ENCODE results near the gene PYGM. TPM values are rescaled to one million over a fixed set of nuclear protein-coding genes. Genes with fewer than 3 reads are reported as not detected.

Gene PYGM
- total and polyA plus RNA-seq, 2 of the 13 experiments (the other 11 are each of a cell fraction or from before 2014, with no cell fraction given): 0.11 to 0.12 TPM

GRCh38 chr11:64778473-64779298 lies 18.9 kb upstream of the PYGM start, which contains the start of gene SF1 (continued):
- no peak for TF ChIP-seq ZNF414 (CRISPR knock-in tag; IDR thresholded peaks at IDR 0.05)
- TF ChIP-seq ZFP41 (CRISPR knock-in tag; IDR thresholded peaks at IDR 0.05; ENCODE audit: borderline replicate concordance): no peak
- TF ChIP-seq ZGPAT (CRISPR knock-in tag; IDR thresholded peaks at IDR 0.05): peak; percentile 54
- TF ChIP-seq TFDP1 (CRISPR knock-in tag; IDR thresholded peaks at IDR 0.05; ENCODE audit: borderline replicate concordance): peak; percentile 32; the same call in 1 of the 2 replicates
- TF ChIP-seq GABPA (IDR thresholded peaks at IDR 0.05; ENCODE audit: low read depth, low read length): peak; percentile 31; the same call in 1 of the 2 replicates
- peak; percentile 84 for TF ChIP-seq GABPA (CRISPR knock-in tag; IDR thresholded peaks at IDR 0.05; ENCODE audit: low read depth)
- TF ChIP-seq CCAR2 (optimal IDR thresholded peaks at IDR 0.05; ENCODE audit: low read depth, low read length): no peak
- no peak for TF ChIP-seq ZNF335 (CRISPR knock-in tag; IDR thresholded peaks at IDR 0.05)
- peak; percentile 88 for TF ChIP-seq HNRNPLL (IDR thresholded peaks at IDR 0.05; ENCODE audit: low read depth, low read length, poor library complexity, severe bottlenecking)
- TF ChIP-seq MTF2 (CRISPR knock-in tag; IDR thresholded peaks at IDR 0.05; ENCODE audit: borderline replicate concordance): no peak
- no peak for TF ChIP-seq MXD1 (CRISPR knock-in tag; IDR thresholded peaks at IDR 0.05)
- TF ChIP-seq MEF2D (CRISPR knock-in tag; IDR thresholded peaks at IDR 0.05): no peak
- TF ChIP-seq NFE2L1 (CRISPR knock-in tag; IDR thresholded peaks at IDR 0.05; ENCODE audit: borderline replicate concordance): no peak
- 0 out of 2 replicates have a peak, but pooled peaks have one; percentile 35 for TF ChIP-seq KDM2A (CRISPR knock-in tag; IDR thresholded peaks at IDR 0.05; ENCODE audit: borderline replicate concordance, low read depth)
- no peak for TF ChIP-seq ZBTB42 (CRISPR knock-in tag; IDR thresholded peaks at IDR 0.05)
- TF ChIP-seq ZNF3 (CRISPR knock-in tag; IDR thresholded peaks at IDR 0.05): no peak
- no peak for TF ChIP-seq ZNF878 (CRISPR knock-in tag; IDR thresholded peaks at IDR 0.05)
- no peak for TF ChIP-seq ZNF616 (CRISPR knock-in tag; IDR thresholded peaks at IDR 0.05; ENCODE audit: low read depth)
- TF ChIP-seq ZNF572 (CRISPR knock-in tag; IDR thresholded peaks at IDR 0.05): no peak
- TF ChIP-seq EZH2 (conservative IDR thresholded peaks at IDR 0.05; ENCODE audit: low read depth, low read length): no peak
- TF ChIP-seq FOXA1 (IDR thresholded peaks at IDR 0.05): no peak
- TF ChIP-seq FOXA1 (CRISPR knock-in tag; IDR thresholded peaks at IDR 0.05): no peak
- TF ChIP-seq ZNF652 (CRISPR knock-in tag; IDR thresholded peaks at IDR 0.05; ENCODE audit: borderline replicate concordance, low read depth): 0 out of 2 replicates have a peak, but pooled peaks have one; percentile 14
- 0 out of 2 replicates have a peak, but pooled peaks have one; percentile 10 for TF ChIP-seq SNAPC2 (CRISPR knock-in tag; IDR thresholded peaks at IDR 0.05)
- TF ChIP-seq POLR2AphosphoS5 (IDR thresholded peaks at IDR 0.05; ENCODE audit: low read depth, low read length): peak; percentile 94
- peak; percentile 66 for TF ChIP-seq TARDBP (CRISPR knock-in tag; IDR thresholded peaks at IDR 0.05)
- TF ChIP-seq AGO1 (IDR thresholded peaks at IDR 0.05; ENCODE audit: low read depth, low read length, poor library complexity, severe bottlenecking): peak; percentile 44
- TF ChIP-seq ATF5 (CRISPR knock-in tag; IDR thresholded peaks at IDR 0.05; ENCODE audit: low read depth): no peak

Measured in HepG2 (cell line).